Aorta (tissue), 5 donors: ENCODE results near the gene OPTC. TPM values are rescaled to one million over a fixed set of nuclear protein-coding genes. Genes with fewer than 3 reads are reported as not detected.
"Not testable (repeated sequence)": the region's sequence is repeated elsewhere in the genome, so short reads cannot be mapped to it uniquely, and the experiment has no call there.

ENCODE experiments used
- ATAC-seq: fragments of 200-7000 bp; cut with Tn5 transposase; one replicate; pipeline ENCODE4 v1.9.1; 2022; ENCODE audit warnings: moderate library complexity; ENCODE audit not compliant: low FRiP score
- DNase-seq, 2 donors: peaks; one replicate each; pipeline ENCODE4 v3.0.0-alpha.2; 2020
- H3K27ac ChIP-seq, 2 donors: one replicate each; pipeline ENCODE4 v1.5.1; 2013; ENCODE audit warnings: low read length in 2 of 2, mild to moderate bottlenecking in 2 of 2, moderate library complexity in 2 of 2, control low read depth in 1 of 2, inconsistent platforms in 1 of 2, low read depth in 1 of 2
- H3K27me3 ChIP-seq, 2 donors: one replicate each; pipeline ENCODE4 v1.6.1; 2013; ENCODE audit warnings: control low read depth in 1 of 2, low read length in 1 of 2, mild to moderate bottlenecking in 1 of 2, moderate library complexity in 1 of 2; ENCODE audit not compliant: insufficient read depth in 2 of 2, control insufficient read depth in 1 of 2
- H3K36me3 ChIP-seq, 2 donors: one replicate each; pipeline ENCODE4 v1.6.1; 2013; ENCODE audit warnings: control low read depth in 1 of 2, low read length in 1 of 2, mild to moderate bottlenecking in 1 of 2; ENCODE audit not compliant: insufficient read depth in 2 of 2, control insufficient read depth in 1 of 2
- H3K4me1 ChIP-seq, 2 donors: one replicate each; pipeline ENCODE4 v1.6.1; 2013; ENCODE audit warnings: low read length in 2 of 2, control low read depth in 1 of 2, mild to moderate bottlenecking in 1 of 2, moderate library complexity in 1 of 2; ENCODE audit not compliant: insufficient read depth in 2 of 2, control insufficient read depth in 1 of 2
- H3K4me3 ChIP-seq, 2 donors: one replicate each; pipeline ENCODE4 v1.5.1; 2013; ENCODE audit warnings: low read length in 2 of 2, control low read depth in 1 of 2, mild to moderate bottlenecking in 1 of 2
- H3K9me3 ChIP-seq: one replicate; pipeline ENCODE4 v1.6.1; 2013; ENCODE audit warnings: mild to moderate bottlenecking, low read length; ENCODE audit not compliant: control insufficient read depth
- WGBS, 2 donors: extraction: QIAGEN DNeasy Blood & Tissue Kit; methylation state at CpG; one replicate each; pipeline ENCODE4 v1.1.7; 2013; 5-methylcytosine and 5-hydroxymethylcytosine counted together
- intact Hi-C, 2 donors: fragments of 100-400 bp; cut with DNase I; formaldehyde crosslinking; loops; one replicate each; pipeline versions ENCODE4 v1.14.2 to v1.15.0; 2022
- long read RNA-seq, 2 donors: library from polyadenylated mRNA; unstranded; transcript quantifications; one replicate each; pipeline ENCODE4 v2.0.0, GENCODE V29; 2020 to 2021
- polyA plus RNA-seq, 2 donors: library from polyadenylated mRNA; stranded (reverse); fragments of 200-250 nt; gene quantifications; one replicate each; pipeline ENCODE4 v1.2.3, GENCODE V29; 2013
- total RNA-seq, 2 donors: library from RNA; stranded (reverse); fragmentation: NEBNext Ultra II Directional; extraction: Animal tissue kit (Norgen Biotek cat#: 25700); gene quantifications; one replicate each; pipeline ENCODE4 v1.2.1, GENCODE V29; 2021
- donor health status: healthy with polysubstance abuse.
- donor health status: Bipolar disorder and iron deficiency.
- donor health status: DM: no; HTN: no; CAD: no.
- donor health status: DM: no; HTN: no; CAD: no.
- donor health status: DM: yes; HTN: yes; CAD: no.

The OPTC gene
- total RNA-seq (not detected), polyA plus RNA-seq (under 1 TPM in 1 of 2 donors, not detected in 1; 0.56 TPM)
- long read RNA-seq, donor 1: 0 reads
- long read RNA-seq, donor 2: 0 reads

- DNase-seq: no peak
- ATAC-seq: no peak
Measured at GRCh38 chr1:203493901-203494300, at the start of gene OPTC. TSS of gene OPTC (plus strand) at chr1:203494153. CDS start at chr1:203496006, 1,853 bp downstream.

GRCh38 chr1:203444171-203444576, 49.8 kb upstream of the OPTC start:
- Histone ChIP-seq H3K4me1 (no peaks in the 10 kb centered on the region), H3K27ac (no peak overlapping the region), H3K4me3 (no peak overlapping the region), H3K36me3 (no peaks in the 10 kb centered on the region), H3K27me3 (no peaks in the 10 kb centered on the region), H3K9me3 (no peaks in the 10 kb centered on the region)
- no peak for DNase-seq
- intact Hi-C loops: loop anchor here (5.0 kb wide), 2 partner anchors 37 to 62 kb away; no protein-coding TSS in a partner anchor
- no peak for ATAC-seq
- 96 to 100% methylated on average over 1 of the region's 1 CpG for WGBS, 2 donors

More at GRCh38 chr1:203493901-203494300, at the start of gene OPTC:
- H3K4me1 ChIP-seq: no peaks in the 10 kb centered on the region
- H3K27me3 ChIP-seq: no peaks in the 10 kb centered on the region
- H3K9me3 ChIP-seq: no peaks in the 10 kb centered on the region
- H3K27ac ChIP-seq: no peak within 1 kb of the TSS
- no peaks in the 10 kb centered on the region for H3K36me3 ChIP-seq
- intact Hi-C loops: no loop called here
- H3K4me3 ChIP-seq: no peak within 1 kb of the TSS
- 89 to 96% methylated on average over 5 of the region's 5 CpGs for WGBS, 2 donors

- no peak overlapping the region for H3K4me3 ChIP-seq
- no peaks in the 10 kb centered on the region for H3K27me3 ChIP-seq
- H3K27ac ChIP-seq: no peak overlapping the region
- ATAC-seq (no peak), DNase-seq (no peak)
- H3K4me1 ChIP-seq: no peaks in the 10 kb centered on the region
- intact Hi-C loops: loop anchor here in 1 of 2 donors (5.0 kb wide), 1 partner anchor 40 kb away; no protein-coding TSS in a partner anchor
- no peaks in the 10 kb centered on the region for H3K9me3 ChIP-seq
- no peaks in the 10 kb centered on the region for H3K36me3 ChIP-seq
- WGBS, 2 donors: 79 to 81% methylated on average over 2 of the region's 2 CpGs
Measured at GRCh38 chr1:203447151-203447550, 46.8 kb upstream of the OPTC start.

GRCh38 chr1:203447598-203447997, 46.4 kb upstream of the OPTC start:
- DNase-seq, H3K27ac ChIP-seq, H3K4me1 ChIP-seq, H3K4me3 ChIP-seq, H3K9me3 ChIP-seq, ATAC-seq, H3K36me3 ChIP-seq, H3K27me3 ChIP-seq: not testable (repeated sequence)
- intact Hi-C loops: loop anchor here in 1 of 2 donors (5.0 kb wide), 1 partner anchor 40 kb away; no protein-coding TSS in a partner anchor
- WGBS, 2 donors: 41 to 48% methylated on average over 1 of the region's 1 CpG

GRCh38 chr1:203448521-203449061, 45.4 kb upstream of the OPTC start:
- no peak for DNase-seq
- H3K4me3 ChIP-seq: no peak overlapping the region
- no peaks in the 10 kb centered on the region for H3K27me3 ChIP-seq
- WGBS, 2 donors: 53 to 58% methylated on average over 9 of the region's 9 CpGs
- no peaks in the 10 kb centered on the region for H3K4me1 ChIP-seq
- H3K9me3 ChIP-seq: no peaks in the 10 kb centered on the region
- peak overlapping the region in 1 of 2 donors; percentile 47 for H3K27ac ChIP-seq
- peak; percentile 64 for ATAC-seq
- intact Hi-C loops: loop anchor here in 1 of 2 donors (5.0 kb wide), 1 partner anchor 39 kb away; no protein-coding TSS in a partner anchor
- H3K36me3 ChIP-seq: no peaks in the 10 kb centered on the region

GRCh38 chr1:203450001-203450400, 44.0 kb upstream of the OPTC start:
- intact Hi-C loops: no loop called here
- DNase-seq (no peak), ATAC-seq (no peak)
- H3K27me3 ChIP-seq: no peaks in the 10 kb centered on the region
- no peak overlapping the region for H3K4me3 ChIP-seq
- 67 to 76% methylated on average over 1 of the region's 1 CpG for WGBS, 2 donors
- H3K4me1 ChIP-seq: no peaks in the 10 kb centered on the region
- no peak overlapping the region for H3K27ac ChIP-seq
- H3K36me3 ChIP-seq: no peaks in the 10 kb centered on the region
- no peaks in the 10 kb centered on the region for H3K9me3 ChIP-seq

GRCh38 chr1:203450479-203451149, 43.3 kb upstream of the OPTC start:
- H3K36me3 ChIP-seq: no peaks in the 10 kb centered on the region
- no peaks in the 10 kb centered on the region for H3K27me3 ChIP-seq
- DNase-seq (no peak), ATAC-seq (no peak)
- WGBS, 2 donors: 83 to 88% methylated on average over 17 of the region's 17 CpGs
- no peaks in the 10 kb centered on the region for H3K9me3 ChIP-seq
- intact Hi-C loops: no loop called here
- no peak overlapping the region for H3K27ac ChIP-seq
- H3K4me1 ChIP-seq: no peaks in the 10 kb centered on the region
- H3K4me3 ChIP-seq: no peak overlapping the region

- Histone ChIP-seq H3K27ac (no peak overlapping the region), H3K27me3 (no peaks in the 10 kb centered on the region), H3K4me3 (no peak overlapping the region), H3K9me3 (no peaks in the 10 kb centered on the region), H3K4me1 (no peaks in the 10 kb centered on the region), H3K36me3 (no peaks in the 10 kb centered on the region)
- intact Hi-C loops: no loop called here
- WGBS, 2 donors: 49 to 72% methylated on average over 2 of the region's 2 CpGs
- no peak for DNase-seq
- ATAC-seq: no peak
Measured at GRCh38 chr1:203451836-203452784, 41.8 kb upstream of the OPTC start.
